CD4-positive, alpha-beta T cell (primary cell): ENCODE results near the gene PPP2R5C. TPM values are rescaled to one million over a fixed set of nuclear protein-coding genes. Genes with fewer than 3 reads are reported as not detected.
A peak's percentile ranks its signal among the peaks of the same experiment; 100 is the strongest.

Experiments used
- ATAC-seq: fragments of 200-7000 bp; cut with Tn5 transposase; one replicate; pipeline ENCODE4 v1.10.0; 2022; ENCODE audit warnings: mild to moderate bottlenecking; ENCODE audit not compliant: poor library complexity
- CTCF ChIA-PET: fragments of 350-600 bp; sonication (Branson Sonifier 250); formaldehyde crosslinking; loops from one replicate; lab custom pipeline; 2021; ENCODE audit warnings: antibody characterized with exemption, inconsistent platforms; lab: Charles Lee
- POLR2A ChIA-PET: fragments of 350-600 bp; sonication (Branson Sonifier 250); formaldehyde crosslinking; loops from one replicate; lab custom pipeline; 2021; ENCODE audit warnings: antibody characterized with exemption, inconsistent platforms; lab: Charles Lee
- DNase-seq, 14 experiments: peaks; one replicate each; pipeline ENCODE4 v3.0.0-alpha.2; 2013 to 2020; ENCODE audit warnings: mixed read lengths in 2 of 14
- H3K27ac ChIP-seq, 2 donors: one replicate each; pipeline versions ENCODE4 v1.5.1 to v1.7.0; 2013; ENCODE audit warnings: low read length in 2 of 2, low read depth in 1 of 2, mild to moderate bottlenecking in 1 of 2
- H3K27me3 ChIP-seq, 2 experiments: 1 replicate in 1 of 2; 2 replicates in 1 of 2; pipeline versions ENCODE4 v1.6.1 to v1.7.0; 2013; ENCODE audit warnings: low read length in 2 of 2, control low read depth in 1 of 2, mild to moderate bottlenecking in 1 of 2, moderate library complexity in 1 of 2; ENCODE audit not compliant: insufficient read depth in 2 of 2, control insufficient read depth in 1 of 2
- H3K36me3 ChIP-seq: one replicate; pipeline ENCODE4 v1.6.1; 2013; ENCODE audit warnings: low read length, control low read depth; ENCODE audit not compliant: insufficient read depth
- H3K4me1 ChIP-seq: one replicate; pipeline ENCODE4 v1.6.1; 2013; ENCODE audit warnings: low read length, control low read depth; ENCODE audit not compliant: insufficient read depth
- H3K4me3 ChIP-seq: one replicate; pipeline ENCODE4 v1.5.1; 2013; ENCODE audit warnings: mild to moderate bottlenecking, low read length, moderate library complexity
- H3K9me3 ChIP-seq, 2 experiments: 1 replicate in 1 of 2; 2 replicates in 1 of 2; pipeline versions ENCODE4 v1.6.1 to v1.7.0; 2013; ENCODE audit warnings: low read length in 2 of 2, mild to moderate bottlenecking in 2 of 2, control low read depth in 1 of 2, moderate library complexity in 1 of 2; ENCODE audit not compliant: control insufficient read depth in 1 of 2, insufficient read depth in 1 of 2
- H3K27ac Mint-ChIP-seq: one replicate; pipeline ENCODE4 v1.8.0; 2020; ENCODE audit warnings: mixed read lengths
- H3K27me3 Mint-ChIP-seq: one replicate; pipeline ENCODE4 v1.8.0; 2021; ENCODE audit warnings: mixed read lengths
- H3K36me3 Mint-ChIP-seq: one replicate; pipeline ENCODE4 v1.8.0; 2021; ENCODE audit warnings: low read depth, mixed read lengths
- H3K4me1 Mint-ChIP-seq: one replicate; pipeline ENCODE4 v1.8.0; 2021; ENCODE audit warnings: low read depth, mixed read lengths
- H3K4me3 Mint-ChIP-seq: one replicate; pipeline ENCODE4 v1.8.0; 2020; ENCODE audit warnings: mild to moderate bottlenecking, mixed read lengths
- H3K9me3 Mint-ChIP-seq: one replicate; pipeline ENCODE4 v1.8.0; 2020; ENCODE audit warnings: mixed read lengths
- intact Hi-C, 2 experiments: fragments of 100-400 bp; cut with DNase I in 1 of 2; cut with micrococcal nuclease in 1 of 2; formaldehyde crosslinking; loops; one replicate each; pipeline versions ENCODE4 v1.15.1 to v1.9.0; 2023 to 2025; cut with DNase I, micrococcal nuclease
- total RNA-seq, 174 experiments: library from RNA in 2 of 174; stranded (reverse) in 2 of 174; gene quantifications; one replicate each; pipeline ENCODE4 v1.2.3 and lab custom pipeline; 2021 to 2026
- TF ChIP-seq, protein P1 (sequence below): fragments of 200-600 bp; IDR thresholded peaks from one replicate; pipeline ENCODE4 v1.8.0; 2022; ENCODE audit warnings: antibody characterized with exemption, mild to moderate bottlenecking

The PPP2R5C gene
- total RNA-seq, 2 experiments from 2014 or later: 463 to 487 TPM

DNA sequence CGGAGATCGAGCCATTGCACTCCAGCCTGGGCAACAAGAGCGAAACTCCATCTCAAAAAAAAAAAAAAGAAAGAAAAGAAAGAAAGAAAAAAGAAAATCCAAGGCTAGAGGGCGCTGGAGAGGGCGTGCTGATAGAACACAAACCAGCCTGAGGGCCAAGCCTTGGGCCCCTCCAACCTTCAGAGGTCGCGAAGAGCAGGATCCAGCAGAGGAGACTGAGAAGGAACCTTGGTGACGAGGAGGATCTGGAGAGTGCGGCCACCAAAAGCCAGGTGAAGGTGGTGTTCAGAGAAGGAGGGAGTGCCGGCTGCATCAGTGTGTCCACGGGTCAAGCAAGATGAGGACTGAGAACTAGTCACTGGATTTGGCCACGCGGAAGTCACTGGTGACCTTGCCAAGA lies 198.7 kb downstream of the PPP2R5C start:
- ChIA-PET POLR2A (interaction anchor here (1.5 kb wide), 1 partner anchor 12 kb away, joined by 4 read pairs; no protein-coding TSS in a partner anchor), CTCF (interaction anchor here (0.7 to 0.9 kb wide), 2 partner anchors 13 to 136 kb away, joined by 3 read pairs; no protein-coding TSS in a partner anchor)
- DNase-seq (peak in 4 of 14 experiments; percentile 32 to 64 (median 51)), ATAC-seq (no peak)
- no peaks in the 10 kb centered on the region for H3K36me3 ChIP-seq
- Mint-ChIP-seq H3K9me3 (no peaks in the 10 kb centered on the region), H3K27me3 (no peaks in the 10 kb centered on the region), H3K4me3 (peak overlapping the region; percentile 49), H3K36me3 (peaks cover 2% of the 10 kb centered on the region), H3K4me1 (peaks cover 21% of the 10 kb centered on the region), H3K27ac (no peak overlapping the region)
- peaks cover 26% of the 10 kb centered on the region for H3K4me1 ChIP-seq
- H3K27ac ChIP-seq: no peak overlapping the region
- intact Hi-C loops: loop anchor here (2.0 to 5.0 kb wide), 3 partner anchors 188 to 557 kb away; no protein-coding TSS in a partner anchor
- H3K4me3 ChIP-seq: no peak overlapping the region
- TF ChIP-seq, protein P1, sequence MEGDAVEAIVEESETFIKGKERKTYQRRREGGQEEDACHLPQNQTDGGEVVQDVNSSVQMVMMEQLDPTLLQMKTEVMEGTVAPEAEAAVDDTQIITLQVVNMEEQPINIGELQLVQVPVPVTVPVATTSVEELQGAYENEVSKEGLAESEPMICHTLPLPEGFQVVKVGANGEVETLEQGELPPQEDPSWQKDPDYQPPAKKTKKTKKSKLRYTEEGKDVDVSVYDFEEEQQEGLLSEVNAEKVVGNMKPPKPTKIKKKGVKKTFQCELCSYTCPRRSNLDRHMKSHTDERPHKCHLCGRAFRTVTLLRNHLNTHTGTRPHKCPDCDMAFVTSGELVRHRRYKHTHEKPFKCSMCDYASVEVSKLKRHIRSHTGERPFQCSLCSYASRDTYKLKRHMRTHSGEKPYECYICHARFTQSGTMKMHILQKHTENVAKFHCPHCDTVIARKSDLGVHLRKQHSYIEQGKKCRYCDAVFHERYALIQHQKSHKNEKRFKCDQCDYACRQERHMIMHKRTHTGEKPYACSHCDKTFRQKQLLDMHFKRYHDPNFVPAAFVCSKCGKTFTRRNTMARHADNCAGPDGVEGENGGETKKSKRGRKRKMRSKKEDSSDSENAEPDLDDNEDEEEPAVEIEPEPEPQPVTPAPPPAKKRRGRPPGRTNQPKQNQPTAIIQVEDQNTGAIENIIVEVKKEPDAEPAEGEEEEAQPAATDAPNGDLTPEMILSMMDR: no peak
- no peaks in the 10 kb centered on the region for H3K9me3 ChIP-seq
- no peaks in the 10 kb centered on the region for H3K27me3 ChIP-seq

DNA sequence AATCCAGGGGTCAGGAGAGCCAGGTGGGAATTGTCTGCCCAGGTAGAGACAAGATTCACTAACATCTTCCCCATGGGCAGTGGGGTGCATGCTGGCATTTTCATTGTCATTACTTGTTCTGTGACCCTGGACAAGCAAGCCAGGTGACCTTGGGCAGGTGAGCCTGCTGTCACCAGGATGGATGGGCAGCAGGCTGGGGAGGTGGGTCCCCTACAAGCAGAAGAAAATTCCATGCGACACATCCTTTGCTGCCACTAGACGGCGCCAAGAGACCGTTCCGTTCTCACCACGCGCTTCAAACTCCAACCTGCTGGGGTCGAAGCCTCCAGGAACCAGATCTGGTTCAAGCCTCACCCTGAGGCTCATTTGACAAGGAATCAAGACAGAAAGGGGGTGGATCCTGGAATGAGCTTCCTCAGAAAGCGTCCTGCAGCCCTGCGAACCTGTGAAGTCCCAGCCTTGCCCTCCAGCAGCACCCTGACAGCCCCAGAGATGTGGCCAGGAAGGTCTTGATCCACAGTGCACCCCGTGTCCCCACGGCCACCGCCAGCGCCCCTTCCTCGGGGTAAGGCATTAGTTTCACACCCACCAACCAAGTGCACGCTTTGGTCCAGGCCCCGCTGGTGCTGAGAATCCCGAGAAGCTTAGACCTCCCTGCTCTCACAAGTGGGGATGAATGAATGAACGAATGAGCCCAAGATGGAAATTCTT lies 199.7 kb downstream of the PPP2R5C start:
- TF ChIP-seq, protein P1: peak; percentile 78
- H3K27ac ChIP-seq: no peak overlapping the region
- Mint-ChIP-seq H3K4me3 (peak overlapping the region; percentile 67), H3K27ac (peak overlapping the region; percentile 42), H3K27me3 (no peaks in the 10 kb centered on the region), H3K9me3 (no peaks in the 10 kb centered on the region), H3K36me3 (peaks cover 8% of the 10 kb centered on the region), H3K4me1 (peaks cover 29% of the 10 kb centered on the region)
- intact Hi-C loops: loop anchor here (1.0 to 5.0 kb wide), 5 partner anchors 135 to 556 kb away; no protein-coding TSS in a partner anchor
- POLR2A ChIA-PET: interaction anchor here (0.8 to 1.5 kb wide), 2 partner anchors 13 to 135 kb away, joined by 3 to 4 read pairs; no protein-coding TSS in a partner anchor
- DNase-seq: peak; percentile 63 to 90 (median 68)
- CTCF ChIA-PET: interaction anchor here (1.2 kb wide), 1 partner anchor 191 kb away, joined by 3 read pairs; no protein-coding TSS in a partner anchor
- H3K4me3 ChIP-seq: no peak overlapping the region
- peaks cover 34% of the 10 kb centered on the region for H3K4me1 ChIP-seq
- H3K27me3 ChIP-seq: no peaks in the 10 kb centered on the region
- no peaks in the 10 kb centered on the region for H3K9me3 ChIP-seq
- no peaks in the 10 kb centered on the region for H3K36me3 ChIP-seq
- peak; percentile 37 for ATAC-seq

DNA sequence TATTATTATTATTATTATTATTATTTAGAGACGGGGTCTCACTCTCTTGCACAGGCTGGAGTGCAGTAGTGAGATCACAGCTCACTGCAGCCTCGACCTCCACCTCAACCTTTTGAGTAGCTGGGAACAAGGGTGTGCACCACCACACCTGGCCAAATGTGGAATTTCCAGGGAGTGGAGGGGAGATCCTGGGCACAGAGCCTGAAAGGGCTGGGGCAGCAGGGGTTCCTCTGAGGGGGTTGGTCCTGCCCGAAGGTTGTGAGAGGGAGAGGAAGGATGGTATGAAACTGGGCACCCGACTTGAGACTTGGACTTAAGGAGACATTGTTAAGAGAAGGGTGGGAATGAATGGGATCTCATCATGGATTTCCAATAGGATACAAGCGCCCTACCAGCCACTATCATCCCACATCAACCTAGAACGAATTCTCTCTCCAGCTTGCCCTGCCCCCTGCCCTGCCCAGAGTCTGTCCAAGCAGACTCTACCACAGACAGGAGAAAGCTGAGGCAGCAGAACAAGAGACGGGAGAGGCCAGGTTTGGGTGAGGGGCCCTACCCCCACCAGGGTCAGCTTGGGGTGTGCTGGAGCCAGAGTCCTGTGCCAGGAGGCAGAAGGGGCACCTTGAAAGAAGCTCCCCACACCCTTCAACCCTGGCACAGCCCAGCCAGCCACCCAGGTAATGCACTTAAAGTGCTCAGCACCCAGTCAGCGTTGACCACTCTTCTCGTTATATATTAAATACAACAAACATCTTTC lies 200.4 kb downstream of the PPP2R5C start:
- H3K4me1 Mint-ChIP-seq: peaks cover 36% of the 10 kb centered on the region
- no peaks in the 10 kb centered on the region for H3K9me3 ChIP-seq
- no peaks in the 10 kb centered on the region for H3K36me3 ChIP-seq
- no peaks in the 10 kb centered on the region for H3K27me3 ChIP-seq
- TF ChIP-seq, protein P1: no peak
- no peak overlapping the region for H3K27ac ChIP-seq
- H3K36me3 Mint-ChIP-seq: peaks cover 8% of the 10 kb centered on the region
- no peak overlapping the region for H3K4me3 ChIP-seq
- peaks cover 34% of the 10 kb centered on the region for H3K4me1 ChIP-seq
- intact Hi-C loops: loop anchor here (1.0 to 5.0 kb wide), 5 partner anchors 134 to 555 kb away; no protein-coding TSS in a partner anchor
- ChIA-PET CTCF (interaction anchor here (1.0 to 1.2 kb wide), 2 partner anchors 10 to 191 kb away, joined by 3 read pairs; no protein-coding TSS in a partner anchor), POLR2A (interaction anchor here (0.8 to 1.5 kb wide), 3 partner anchors 13 to 152 kb away, joined by 3 to 4 read pairs (median 3); no protein-coding TSS in a partner anchor)
- H3K27me3 Mint-ChIP-seq: no peaks in the 10 kb centered on the region
- H3K27ac Mint-ChIP-seq: no peak overlapping the region
- H3K4me3 Mint-ChIP-seq: no peak overlapping the region
- peak in 1 of 14 experiments; percentile 26 for DNase-seq
- H3K9me3 Mint-ChIP-seq: no peaks in the 10 kb centered on the region
- ATAC-seq: no peak
